G401.6 (cell line): ENCODE results near the gene EPN3.

ENCODE experiments used
- FAIRE-seq: peaks from 2 replicates; lab custom pipeline; 2012; peaks lifted over from hg19 to GRCh38; lab: Jason Lieb, UNC

EPN3 gene

DNA sequence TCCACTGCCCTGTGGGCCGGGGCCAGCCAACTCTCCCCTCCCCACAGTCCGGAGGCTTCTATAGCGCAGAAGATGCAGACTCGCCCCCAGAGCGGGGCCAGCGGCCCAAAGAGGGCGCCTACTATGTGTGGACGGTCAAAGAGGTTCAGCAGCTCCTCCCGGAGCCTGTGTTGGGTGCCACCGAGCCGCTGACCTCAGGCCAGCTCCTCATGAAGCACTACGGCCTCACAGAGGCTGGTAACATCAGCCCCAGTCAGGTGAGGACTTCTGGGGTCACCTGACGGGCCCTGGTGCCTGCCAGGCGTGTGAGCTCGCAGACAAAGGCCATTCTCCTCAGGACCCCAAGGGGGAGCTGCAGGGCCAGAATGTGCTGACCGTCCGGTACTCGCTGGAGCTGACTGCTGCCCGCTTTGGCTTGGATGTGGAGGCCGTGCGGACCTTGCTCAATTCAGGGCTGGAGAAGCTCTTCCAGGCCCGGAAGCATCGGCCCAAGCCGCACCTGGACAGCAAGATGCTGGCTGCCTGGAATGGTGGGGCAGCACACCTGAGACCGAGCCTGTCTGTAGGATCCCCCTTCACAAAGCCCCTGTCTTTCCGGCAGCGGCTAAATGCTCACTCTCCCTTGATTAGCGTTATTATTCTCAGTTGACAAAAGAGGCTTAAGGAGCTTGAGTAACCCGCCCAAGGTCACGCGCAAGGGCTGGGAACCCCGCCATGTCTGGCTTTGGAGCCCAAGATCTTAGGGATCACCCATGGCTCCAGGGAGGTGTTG is 18.3 kb downstream of the EPN3 start:
- FAIRE-seq = peak; percentile 83

GRCh38 chr17:50551433-50551815 is 18.9 kb downstream of the EPN3 start:
- no peak for FAIRE-seq

DNA sequence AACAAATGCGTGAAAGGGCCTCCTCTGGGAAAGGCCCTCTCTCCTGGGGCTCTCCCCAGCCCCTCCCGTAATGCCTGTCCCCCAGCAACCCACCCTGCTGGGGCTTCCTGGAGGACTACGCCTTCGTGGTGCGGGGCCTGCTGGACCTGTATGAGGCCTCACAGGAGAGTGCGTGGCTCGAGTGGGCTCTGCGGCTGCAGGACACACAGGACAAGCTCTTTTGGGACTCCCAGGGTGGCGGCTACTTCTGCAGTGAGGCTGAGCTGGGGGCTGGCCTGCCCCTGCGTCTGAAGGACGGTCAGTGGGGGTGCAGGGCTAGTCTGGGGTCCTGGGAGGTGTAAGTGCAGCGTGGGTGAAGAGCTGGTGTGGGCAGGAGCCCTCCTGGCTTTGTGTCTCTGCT is 19.3 kb downstream of the EPN3 start:
- no peak for FAIRE-seq

DNA sequence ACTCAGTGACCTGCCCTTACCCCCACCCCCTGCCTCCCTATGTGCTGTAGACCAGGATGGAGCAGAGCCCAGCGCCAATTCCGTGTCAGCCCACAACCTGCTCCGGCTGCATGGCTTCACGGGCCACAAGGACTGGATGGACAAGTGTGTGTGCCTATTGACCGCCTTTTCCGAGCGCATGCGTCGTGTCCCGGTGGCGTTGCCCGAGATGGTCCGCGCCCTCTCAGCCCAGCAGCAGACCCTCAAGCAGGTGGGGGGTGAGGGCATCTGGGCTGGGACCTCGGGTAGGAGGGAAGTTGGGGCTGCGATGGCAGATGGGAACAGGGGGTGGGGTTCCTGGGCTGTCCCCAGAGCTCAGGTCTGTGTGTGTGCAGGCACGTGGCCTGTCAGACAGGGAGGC is 21.7 kb downstream of the EPN3 start:
- no peak for FAIRE-seq

DNA sequence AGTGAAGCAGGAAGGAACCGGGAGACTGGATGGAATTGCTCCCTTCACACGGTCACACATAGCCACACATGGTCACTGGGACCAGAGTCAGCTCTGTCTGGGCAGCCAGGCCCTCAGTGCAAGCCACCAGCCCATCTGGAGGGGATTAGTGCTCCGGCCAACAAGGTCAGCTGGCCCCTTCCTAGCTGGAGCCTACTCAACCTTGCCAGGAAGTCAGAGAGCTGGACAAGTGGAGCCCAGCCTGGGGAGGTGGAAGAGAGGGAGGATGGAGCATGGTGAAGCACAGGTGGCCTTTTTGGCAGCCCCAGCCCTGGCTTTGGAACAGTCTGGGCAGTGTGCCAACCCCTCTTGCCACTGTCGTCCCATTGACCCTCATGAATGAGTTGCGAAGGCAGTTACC is 24.3 kb downstream of the EPN3 start:
- no peak for FAIRE-seq

DNA sequence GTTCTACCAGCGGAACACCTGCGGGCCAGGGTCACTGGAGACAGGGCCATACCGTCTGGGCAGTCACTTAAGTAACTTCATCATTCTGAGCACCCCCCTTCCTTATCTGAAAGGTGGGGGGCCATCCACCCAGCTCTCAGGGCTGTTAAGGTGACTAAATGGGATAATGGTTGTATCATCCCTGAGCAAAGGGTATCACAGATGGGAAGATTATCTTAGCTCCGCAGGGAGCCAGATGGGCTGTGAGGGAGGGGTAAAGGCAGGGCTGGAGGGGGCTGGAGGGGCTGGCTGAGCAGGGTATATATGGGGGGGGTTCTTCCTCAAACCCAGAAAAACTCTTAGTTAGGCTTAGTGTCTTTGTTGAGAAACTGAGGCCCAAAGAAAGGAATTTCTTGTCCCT is 25.1 kb downstream of the EPN3 start:
- FAIRE-seq = no peak

DNA sequence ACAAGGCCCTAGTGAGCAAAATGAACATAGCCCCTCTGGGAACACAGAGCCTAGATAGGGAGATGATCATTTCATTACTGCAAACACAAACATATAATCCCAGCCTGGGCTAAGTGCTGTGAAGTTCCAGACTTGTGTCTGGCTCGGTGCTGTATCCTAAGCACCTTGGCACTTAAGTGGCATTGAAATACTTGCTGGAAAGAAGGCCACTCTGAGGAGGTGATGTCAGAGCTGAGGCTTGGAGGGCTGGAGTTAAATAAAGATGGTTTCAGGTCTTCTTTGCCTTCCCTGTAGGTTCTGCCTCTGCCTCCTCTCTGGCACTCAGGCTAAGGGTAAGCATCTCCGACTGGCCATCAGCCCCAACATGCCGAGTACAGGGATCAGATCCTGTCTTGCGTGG is 25.6 kb downstream of the EPN3 start:
- FAIRE-seq = no peak

DNA sequence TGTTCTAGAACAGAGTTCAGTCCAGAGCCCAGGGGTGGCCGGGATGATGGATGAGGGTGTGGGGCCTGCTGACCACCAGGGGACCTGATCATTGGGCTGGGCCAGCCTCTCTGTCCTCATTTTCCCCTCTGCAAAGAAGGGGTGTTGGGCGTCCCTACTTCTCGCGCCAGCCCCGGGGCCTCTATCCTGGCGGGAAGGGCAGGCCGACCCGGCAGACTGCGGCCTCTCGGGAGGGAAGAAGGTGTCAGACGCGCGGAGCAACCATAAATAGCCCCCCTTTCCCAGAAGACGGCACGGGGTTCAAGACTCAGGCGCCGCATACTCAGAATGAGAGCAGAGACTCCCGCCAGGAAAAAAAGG is 26.0 kb downstream of the EPN3 start:
- no peak for FAIRE-seq

GRCh38 chr17:50558941-50559614 is 26.5 kb downstream of the EPN3 start:
- FAIRE-seq = no peak

GRCh38 chr17:50559674-50560184 is 27.2 kb downstream of the EPN3 start:
- no peak for FAIRE-seq

- no peak for FAIRE-seq
These were observed 27.8 kb downstream of the EPN3 start, which contains the start of gene CACNA1G for GRCh38 chr17:50560185-50560824. Gene CACNA1G, plus strand, starts transcription at chr17:50560715. Its CDS starts 745 bp downstream, at chr17:50561460.

GRCh38 chr17:50560931-50561745 is 28.6 kb downstream of the EPN3 start:
- no peak for FAIRE-seq

- FAIRE-seq = no peak
These were observed 29.2 kb downstream of the EPN3 start for GRCh38 chr17:50561746-50562141.

DNA sequence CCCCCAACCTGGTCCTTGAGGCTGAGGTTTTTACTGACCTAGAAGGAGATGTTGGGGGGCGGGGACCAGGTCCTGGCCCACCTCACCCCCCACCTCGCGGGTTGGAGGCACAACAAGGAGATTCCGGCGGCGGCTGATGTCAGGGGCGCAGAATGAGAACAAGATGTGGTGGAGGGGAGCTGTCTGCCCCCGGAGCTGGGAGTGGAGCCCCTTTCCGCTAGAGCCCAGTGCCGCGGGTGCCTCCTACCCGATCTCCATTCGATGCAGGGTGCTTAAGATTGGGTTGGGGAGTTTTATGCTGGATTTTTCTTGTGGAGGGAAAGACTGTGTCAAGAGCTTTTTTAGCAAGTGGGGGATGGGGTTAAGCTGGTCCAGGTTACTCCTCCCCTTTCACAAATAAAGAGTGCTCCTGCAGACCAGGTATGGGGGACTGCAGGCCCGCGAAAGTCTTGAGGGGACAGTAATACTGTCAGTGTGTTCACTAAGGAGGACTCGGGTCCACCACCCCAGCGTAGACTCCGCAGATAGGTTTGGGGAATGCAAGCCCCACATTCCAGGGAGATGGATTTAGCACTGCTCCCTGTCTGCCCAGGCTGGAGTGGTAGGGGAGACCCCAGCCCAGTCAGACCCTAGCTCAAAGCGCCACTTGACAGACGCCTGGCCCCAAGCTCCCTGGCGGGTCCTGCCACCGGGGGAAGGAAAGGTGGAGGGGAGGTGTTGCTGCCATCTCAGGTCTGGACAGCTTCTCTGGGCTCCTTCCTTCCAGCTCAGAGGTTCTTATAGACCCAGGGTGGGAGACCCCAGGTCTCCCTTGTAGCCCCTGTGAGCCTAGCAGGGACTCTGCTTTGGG is 29.9 kb downstream of the EPN3 start:
- FAIRE-seq = no peak

GRCh38 chr17:50563092-50563511 is 30.6 kb downstream of the EPN3 start:
- FAIRE-seq = no peak

DNA sequence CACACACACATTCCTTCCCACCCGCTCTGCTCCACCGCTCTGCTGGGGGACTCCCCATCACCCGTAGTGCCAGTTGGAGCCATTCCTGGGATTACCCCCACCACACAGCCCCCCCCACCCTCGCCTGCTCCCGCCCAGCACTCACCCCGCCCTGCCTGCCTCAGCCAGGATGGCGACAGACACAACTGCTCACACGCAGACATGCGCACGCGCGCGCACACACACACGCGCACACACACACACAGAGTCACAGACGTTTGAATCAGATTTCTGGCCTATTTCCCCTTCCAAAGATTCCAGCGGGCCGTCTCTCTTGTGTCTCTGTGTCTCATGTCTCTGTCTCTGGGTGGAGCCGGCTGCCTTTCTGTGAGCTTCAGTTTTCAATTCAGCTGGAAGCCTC is 32.4 kb downstream of the EPN3 start:
- FAIRE-seq = no peak

GRCh38 chr17:50565402-50566350 is 33.1 kb downstream of the EPN3 start:
- no peak for FAIRE-seq

GRCh38 chr17:50566886-50567285 is 34.4 kb downstream of the EPN3 start:
- no peak for FAIRE-seq

DNA sequence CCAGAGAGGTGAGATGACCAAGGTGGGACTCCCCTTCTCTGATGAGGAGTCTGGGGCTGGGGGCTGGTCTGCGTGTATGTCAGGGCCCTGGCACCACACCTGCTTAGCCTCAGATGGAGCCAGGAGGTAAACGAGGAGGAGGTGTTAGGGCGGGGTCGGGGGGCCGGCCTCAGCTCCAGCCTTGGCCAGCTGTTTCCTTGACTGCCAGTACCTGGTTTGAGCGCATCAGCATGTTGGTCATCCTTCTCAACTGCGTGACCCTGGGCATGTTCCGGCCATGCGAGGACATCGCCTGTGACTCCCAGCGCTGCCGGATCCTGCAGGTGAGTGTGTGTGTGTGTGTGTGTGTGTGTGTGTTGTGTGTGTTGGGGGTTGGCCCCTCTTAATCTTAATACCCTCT is 36.1 kb downstream of the EPN3 start:
- FAIRE-seq = no peak

DNA sequence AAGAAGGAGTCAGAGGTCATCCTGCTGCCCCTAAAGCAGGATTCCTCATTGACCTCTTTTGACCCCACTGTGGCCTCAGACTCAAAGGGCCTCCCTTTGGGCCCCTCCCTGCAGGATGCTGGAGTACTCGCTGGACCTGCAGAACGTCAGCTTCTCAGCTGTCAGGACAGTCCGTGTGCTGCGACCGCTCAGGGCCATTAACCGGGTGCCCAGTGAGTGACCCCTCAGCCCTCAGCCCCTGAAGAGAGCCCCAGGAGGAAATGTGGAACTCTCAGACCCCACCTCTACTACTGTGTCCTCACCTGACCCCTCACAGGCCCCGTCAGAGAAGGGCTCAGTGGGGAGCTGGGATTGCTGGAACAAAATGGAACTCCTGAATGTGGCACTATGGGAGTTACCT is 37.1 kb downstream of the EPN3 start:
- FAIRE-seq = no peak
